Left renal pelvis (tissue), 4 donors: ENCODE results near the gene SDCCAG8. TPM values are rescaled to one million over a fixed set of nuclear protein-coding genes. Genes with fewer than 3 reads are reported as not detected.
"Not testable (repeated sequence)": the region's sequence is repeated elsewhere in the genome, so short reads cannot be mapped to it uniquely, and the experiment has no call there.

Source experiments
- DNase-seq, 4 donors: peaks; one replicate each; pipeline ENCODE4 v3.0.0-alpha.2; 2013; ENCODE audit warnings: low read depth in 4 of 4, low spot score in 3 of 4
- polyA plus RNA-seq, 4 donors: library from polyadenylated mRNA; unstranded; fragments of 120-200 nt; gene quantifications; one replicate each; pipeline ENCODE4 v1.2.1, GENCODE V29; 2013; ENCODE audit not compliant: insufficient read length in 4 of 4

Gene SDCCAG8
- polyA plus RNA-seq, 4 donors = 39.2 to 44.0 (median 42.4) TPM

- DNase-seq = no peak
Observed at GRCh38 chr1:243323491-243323890, 67.7 kb downstream of the SDCCAG8 start.

GRCh38 chr1:243325305-243325890, 69.6 kb downstream of the SDCCAG8 start:
- peak in 2 of 4 donors; percentile 7 to 19 for DNase-seq

- no peak for DNase-seq
Observed at GRCh38 chr1:243332440-243332839, 76.6 kb downstream of the SDCCAG8 start.

GRCh38 chr1:243335292-243335691, 79.5 kb downstream of the SDCCAG8 start:
- DNase-seq = no peak

- no peak for DNase-seq
Observed at GRCh38 chr1:243336163-243336562, 80.3 kb downstream of the SDCCAG8 start.

GRCh38 chr1:243338848-243339247, 83.0 kb downstream of the SDCCAG8 start:
- DNase-seq = not testable (repeated sequence)

GRCh38 chr1:243341074-243341473, 85.2 kb downstream of the SDCCAG8 start:
- no peak for DNase-seq

- DNase-seq = peak in 3 of 4 donors; percentile 22 to 29 (median 25)
Observed at GRCh38 chr1:243343970-243344937, 88.4 kb downstream of the SDCCAG8 start.

GRCh38 chr1:243345205-243345604, 89.4 kb downstream of the SDCCAG8 start:
- DNase-seq = no peak

- DNase-seq = no peak
Observed at GRCh38 chr1:243346016-243346415, 90.2 kb downstream of the SDCCAG8 start.

- DNase-seq = no peak
Observed at GRCh38 chr1:243346468-243346867, 90.6 kb downstream of the SDCCAG8 start.

GRCh38 chr1:243348331-243348730, 92.5 kb downstream of the SDCCAG8 start:
- no peak for DNase-seq

GRCh38 chr1:243349128-243349527, 93.3 kb downstream of the SDCCAG8 start:
- no peak for DNase-seq

GRCh38 chr1:243351337-243351736, 95.5 kb downstream of the SDCCAG8 start:
- no peak for DNase-seq

GRCh38 chr1:243354511-243355153, 98.8 kb downstream of the SDCCAG8 start:
- DNase-seq = no peak

- DNase-seq = no peak
Observed at GRCh38 chr1:243363832-243364231, 108.0 kb downstream of the SDCCAG8 start.

- DNase-seq = no peak
Observed at GRCh38 chr1:243364330-243364729, 108.5 kb downstream of the SDCCAG8 start.

GRCh38 chr1:243364866-243365265, 109.0 kb downstream of the SDCCAG8 start:
- DNase-seq = no peak

GRCh38 chr1:243367314-243367713, 111.5 kb downstream of the SDCCAG8 start:
- DNase-seq = no peak

GRCh38 chr1:243374412-243374811, 118.6 kb downstream of the SDCCAG8 start:
- DNase-seq = no peak

GRCh38 chr1:243375596-243375995, 119.8 kb downstream of the SDCCAG8 start:
- no peak for DNase-seq
